Activated CD4-positive, alpha-beta T cell treated with anti-CD3 and anti-CD28 coated beads, Interleukin-2, amount 10 ng/mL, durations not matched to agents 7 days and 5 days (primary cell): ENCODE results near the gene SAMD4A. TPM values are rescaled to one million over a fixed set of nuclear protein-coding genes. Genes with fewer than 3 reads are reported as not detected.

Experiments used
- CTCF ChIA-PET: fragments of 350-600 bp; sonication (Branson Sonifier 250); formaldehyde crosslinking; loops from one replicate; lab custom pipeline; 2021; ENCODE audit warnings: antibody characterized with exemption; lab: Charles Lee
- POLR2A ChIA-PET: fragments of 350-600 bp; sonication (Branson Sonifier 250); formaldehyde crosslinking; loops from one replicate; lab custom pipeline; 2021; ENCODE audit warnings: antibody characterized with exemption; lab: Charles Lee
- DNase-seq: peaks from one replicate; pipeline ENCODE4 v3.0.0-alpha.2; 2020
- H3K27ac Mint-ChIP-seq: one replicate; pipeline ENCODE4 v1.8.0; 2021; ENCODE audit warnings: mild to moderate bottlenecking, moderate library complexity, mixed read lengths
- H3K27me3 Mint-ChIP-seq: one replicate; pipeline ENCODE4 v1.8.0; 2021; ENCODE audit warnings: mixed read lengths
- H3K36me3 Mint-ChIP-seq: one replicate; pipeline ENCODE4 v1.8.0; 2021; ENCODE audit warnings: low read depth, mixed read lengths
- H3K4me1 Mint-ChIP-seq: one replicate; pipeline ENCODE4 v1.8.0; 2021; ENCODE audit warnings: mixed read lengths
- H3K4me3 Mint-ChIP-seq: one replicate; pipeline ENCODE4 v1.8.0; 2021; ENCODE audit warnings: mild to moderate bottlenecking, moderate library complexity, mixed read lengths
- H3K9me3 Mint-ChIP-seq: one replicate; pipeline ENCODE4 v1.8.0; 2021; ENCODE audit warnings: mixed read lengths
- total RNA-seq, 2 experiments: library from RNA; stranded (reverse); gene quantifications; one replicate each; pipeline ENCODE4 v1.2.3, GENCODE V29; 2021

Gene SAMD4A
- total RNA-seq, 2 experiments from 2014 or later = 0.54 to 0.62 TPM

DNA sequence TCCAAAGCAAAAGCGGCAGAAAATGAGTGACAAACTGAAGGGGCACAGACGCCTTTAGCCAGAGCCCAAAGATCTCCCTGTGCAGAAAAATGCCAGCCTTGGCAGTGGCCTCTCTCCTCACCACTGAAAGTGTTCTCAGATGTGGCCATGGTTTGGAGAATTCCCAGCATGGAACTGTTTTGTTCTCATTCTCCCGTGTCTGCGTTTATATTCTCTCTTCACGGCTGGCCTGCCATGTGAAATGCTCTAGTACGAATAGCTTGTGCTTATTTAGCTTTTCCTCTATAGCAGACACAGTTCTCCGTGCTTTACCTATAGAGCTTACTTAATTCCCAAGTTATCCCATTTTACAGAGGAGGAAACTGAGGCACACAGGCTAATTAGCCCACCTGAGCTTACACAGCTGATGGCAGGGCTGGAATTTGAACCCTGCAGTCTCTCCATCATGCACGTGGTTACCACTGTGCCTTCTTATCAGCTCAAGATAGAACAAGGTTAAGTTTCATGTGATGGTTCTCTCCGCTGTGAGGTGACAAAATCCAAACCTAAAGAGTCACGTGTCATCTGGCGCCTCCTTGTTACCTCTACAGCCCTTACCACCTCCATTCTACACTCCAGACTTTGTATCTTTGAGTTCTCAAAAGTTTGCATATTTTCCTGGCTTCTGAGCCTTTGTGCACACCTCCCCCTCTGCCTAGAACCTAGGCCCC lies 194.1 kb downstream of the SAMD4A start:
- POLR2A ChIA-PET = no interaction called here
- no peaks in the 10 kb centered on the region for H3K9me3 Mint-ChIP-seq
- H3K27ac Mint-ChIP-seq = no peak overlapping the region
- H3K36me3 Mint-ChIP-seq = no peaks in the 10 kb centered on the region
- CTCF ChIA-PET = interaction anchor here (1.0 to 2.4 kb wide), 2 partner anchors 13 to 15 kb away, joined by 3 to 9 read pairs; no protein-coding TSS in a partner anchor
- peaks cover 20% of the 10 kb centered on the region for H3K4me1 Mint-ChIP-seq
- DNase-seq = no peak
- peaks cover 4% of the 10 kb centered on the region for H3K27me3 Mint-ChIP-seq
- no peak overlapping the region for H3K4me3 Mint-ChIP-seq

DNA sequence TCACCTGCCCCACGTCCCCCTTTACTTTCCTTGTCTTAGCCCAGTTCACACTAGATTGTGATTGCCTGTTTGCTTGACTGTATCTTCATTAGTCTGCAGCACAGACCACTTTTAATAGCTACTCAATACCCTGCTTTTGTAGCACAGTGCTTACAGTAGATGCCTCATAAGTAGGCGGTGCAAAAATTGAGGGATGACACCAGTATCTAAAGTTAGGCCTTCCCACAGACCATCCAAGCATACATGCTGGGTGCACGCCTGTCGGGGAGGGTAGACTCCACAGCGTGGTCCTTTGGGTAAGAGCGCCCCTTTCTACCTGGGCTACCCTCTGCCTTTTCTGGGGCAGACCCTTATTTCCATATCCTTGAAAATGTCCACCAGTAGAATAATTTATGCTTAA lies 194.9 kb downstream of the SAMD4A start:
- no peak for DNase-seq
- no peak overlapping the region for H3K27ac Mint-ChIP-seq
- peaks cover 4% of the 10 kb centered on the region for H3K27me3 Mint-ChIP-seq
- H3K4me3 Mint-ChIP-seq = no peak overlapping the region
- ChIA-PET CTCF (interaction anchor here (1.4 to 2.4 kb wide), 2 partner anchors 11 to 12 kb away, joined by 3 to 9 read pairs; no protein-coding TSS in a partner anchor), POLR2A (no interaction called here)
- H3K4me1 Mint-ChIP-seq = peaks cover 14% of the 10 kb centered on the region
- no peaks in the 10 kb centered on the region for H3K36me3 Mint-ChIP-seq
- H3K9me3 Mint-ChIP-seq = no peaks in the 10 kb centered on the region

DNA sequence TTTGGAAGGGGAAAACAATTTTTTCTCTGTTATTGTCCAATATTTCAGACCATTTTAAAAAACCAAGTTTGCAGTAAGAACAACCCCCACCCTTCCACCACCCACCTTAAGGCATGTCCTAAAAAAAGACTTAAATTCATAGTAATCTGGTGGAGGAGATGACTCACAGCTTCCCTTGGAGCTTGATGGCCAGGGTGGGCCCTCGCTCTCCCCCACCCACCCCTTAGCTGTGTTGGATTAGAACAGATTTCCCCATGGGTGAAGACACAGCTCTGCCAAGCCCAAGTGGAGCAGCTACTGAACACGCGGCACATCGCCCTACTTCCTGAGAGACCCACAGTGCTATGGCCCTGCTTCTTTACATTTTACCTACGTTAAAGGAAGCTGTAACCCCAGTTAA lies 195.4 kb downstream of the SAMD4A start:
- ChIA-PET CTCF (interaction anchor here (1.4 kb wide), 1 partner anchor 11 kb away, joined by 3 read pairs; no protein-coding TSS in a partner anchor), POLR2A (no interaction called here)
- Mint-ChIP-seq H3K4me1 (peaks cover 10% of the 10 kb centered on the region), H3K36me3 (no peaks in the 10 kb centered on the region), H3K27me3 (no peaks in the 10 kb centered on the region), H3K4me3 (no peak overlapping the region), H3K9me3 (no peaks in the 10 kb centered on the region), H3K27ac (no peak overlapping the region)
- no peak for DNase-seq

GRCh38 chr14:54763761-54764160 lies 196.8 kb downstream of the SAMD4A start:
- Mint-ChIP-seq H3K4me1 (no peaks in the 10 kb centered on the region), H3K27ac (no peak overlapping the region), H3K9me3 (no peaks in the 10 kb centered on the region), H3K4me3 (no peak overlapping the region), H3K27me3 (peaks cover under 1% of the 10 kb centered on the region), H3K36me3 (no peaks in the 10 kb centered on the region)
- POLR2A ChIA-PET = no interaction called here
- CTCF ChIA-PET = interaction anchor here (1.2 kb wide), 1 partner anchor 10 kb away, joined by 6 read pairs; no protein-coding TSS in a partner anchor
- no peak for DNase-seq

GRCh38 chr14:54766276-54767138 lies 199.6 kb downstream of the SAMD4A start:
- H3K4me1 Mint-ChIP-seq = no peaks in the 10 kb centered on the region
- H3K9me3 Mint-ChIP-seq = no peaks in the 10 kb centered on the region
- H3K36me3 Mint-ChIP-seq = no peaks in the 10 kb centered on the region
- no peak overlapping the region for H3K27ac Mint-ChIP-seq
- ChIA-PET POLR2A (no interaction called here), CTCF (interaction anchor here (1.2 to 1.3 kb wide), 2 partner anchors 8 to 16 kb away, joined by 3 to 6 read pairs; no protein-coding TSS in a partner anchor)
- peaks cover 4% of the 10 kb centered on the region for H3K27me3 Mint-ChIP-seq
- no peak overlapping the region for H3K4me3 Mint-ChIP-seq
- DNase-seq = no peak

DNA sequence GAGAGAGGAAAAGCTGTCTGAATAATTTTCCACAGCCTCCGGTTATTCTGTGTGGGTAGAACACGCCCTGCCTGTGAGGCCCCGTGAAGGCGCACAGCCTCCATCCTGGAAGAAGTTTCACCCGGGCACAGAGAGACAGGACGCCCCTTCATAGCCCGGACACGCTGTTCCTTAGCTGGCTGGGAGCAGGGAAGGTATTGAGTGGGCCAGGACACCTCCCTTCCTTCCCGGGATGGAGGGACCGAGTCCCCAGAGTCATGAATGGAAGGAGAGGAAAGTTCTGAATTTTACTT lies 200.2 kb downstream of the SAMD4A start:
- ChIA-PET CTCF (interaction anchor here (1.0 to 1.2 kb wide), 2 partner anchors 15 to 32 kb away, joined by 3 to 4 read pairs; no protein-coding TSS in a partner anchor), POLR2A (no interaction called here)
- H3K4me3 Mint-ChIP-seq = no peak overlapping the region

DNA sequence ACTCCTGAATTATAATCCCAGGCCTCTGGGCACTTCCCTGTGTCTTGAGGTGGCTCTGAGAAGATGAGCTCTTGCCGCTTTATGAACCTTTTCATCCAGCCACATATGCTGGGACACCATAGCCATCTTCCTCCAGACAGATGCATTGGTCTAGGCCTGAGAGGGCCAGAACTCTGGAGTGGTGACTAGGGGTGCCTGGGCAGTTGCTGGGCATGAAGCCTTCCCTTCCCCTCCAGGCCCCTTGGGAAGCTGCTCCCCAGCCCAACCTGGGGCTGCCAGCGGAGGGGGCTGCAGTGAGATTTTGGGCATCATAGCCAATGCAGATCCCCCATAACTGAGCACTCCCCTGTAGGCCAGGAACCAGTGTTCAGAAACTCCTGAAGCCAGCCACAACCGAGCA lies 200.5 kb downstream of the SAMD4A start:
- no peaks in the 10 kb centered on the region for H3K9me3 Mint-ChIP-seq
- H3K27ac Mint-ChIP-seq = no peak overlapping the region
- ChIA-PET POLR2A (no interaction called here), CTCF (interaction anchor here (1.0 to 1.2 kb wide), 2 partner anchors 15 to 33 kb away, joined by 3 to 4 read pairs; no protein-coding TSS in a partner anchor)
- no peak overlapping the region for H3K4me3 Mint-ChIP-seq
- H3K27me3 Mint-ChIP-seq = peaks cover 4% of the 10 kb centered on the region
- no peaks in the 10 kb centered on the region for H3K36me3 Mint-ChIP-seq
- no peak for DNase-seq
- H3K4me1 Mint-ChIP-seq = peaks cover 7% of the 10 kb centered on the region

More for the DNA sequence above, 200.2 kb downstream of the SAMD4A start:
- Mint-ChIP-seq H3K9me3 (no peaks in the 10 kb centered on the region), H3K27ac (no peak overlapping the region), H3K27me3 (peaks cover 4% of the 10 kb centered on the region), H3K36me3 (no peaks in the 10 kb centered on the region), H3K4me1 (peaks cover 3% of the 10 kb centered on the region)
- DNase-seq = no peak

DNA sequence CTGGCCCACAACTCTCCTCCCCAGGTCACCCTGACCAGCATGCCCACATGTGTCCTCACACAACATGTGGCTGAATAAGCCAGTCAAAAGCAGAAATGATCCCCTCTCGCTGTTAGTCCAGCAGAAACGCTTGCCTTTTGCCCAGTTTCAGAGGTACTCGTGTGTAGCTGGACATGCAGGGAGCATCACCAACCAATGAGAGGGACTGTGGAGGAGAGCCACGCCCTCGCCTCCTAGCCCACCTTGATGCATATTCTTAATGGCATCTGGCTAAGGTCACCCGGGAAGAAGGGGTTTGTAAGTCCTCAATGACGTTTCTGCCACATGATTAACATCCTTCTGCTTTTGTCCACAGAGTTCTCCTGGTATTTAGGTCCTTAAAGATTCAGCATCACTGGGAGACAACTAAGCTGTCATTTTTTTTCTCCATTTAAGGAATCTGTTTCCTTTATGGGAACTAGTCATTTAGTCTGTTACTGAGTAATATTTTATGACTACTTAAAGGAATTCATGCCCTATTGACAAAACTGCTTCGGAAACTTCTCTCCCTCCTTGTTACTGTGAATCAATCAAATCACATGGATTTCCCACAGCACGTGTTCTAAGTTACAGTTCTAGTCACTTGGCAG lies 201.7 kb downstream of the SAMD4A start:
- Mint-ChIP-seq H3K27me3 (peaks cover 4% of the 10 kb centered on the region), H3K27ac (no peak overlapping the region), H3K4me3 (no peak overlapping the region), H3K9me3 (no peaks in the 10 kb centered on the region), H3K36me3 (no peaks in the 10 kb centered on the region), H3K4me1 (peaks cover 18% of the 10 kb centered on the region)
- ChIA-PET CTCF (interaction anchor here (0.6 kb wide), 1 partner anchor 102 kb away, joined by 3 read pairs; no protein-coding TSS in a partner anchor), POLR2A (no interaction called here)
- DNase-seq = no peak

DNA sequence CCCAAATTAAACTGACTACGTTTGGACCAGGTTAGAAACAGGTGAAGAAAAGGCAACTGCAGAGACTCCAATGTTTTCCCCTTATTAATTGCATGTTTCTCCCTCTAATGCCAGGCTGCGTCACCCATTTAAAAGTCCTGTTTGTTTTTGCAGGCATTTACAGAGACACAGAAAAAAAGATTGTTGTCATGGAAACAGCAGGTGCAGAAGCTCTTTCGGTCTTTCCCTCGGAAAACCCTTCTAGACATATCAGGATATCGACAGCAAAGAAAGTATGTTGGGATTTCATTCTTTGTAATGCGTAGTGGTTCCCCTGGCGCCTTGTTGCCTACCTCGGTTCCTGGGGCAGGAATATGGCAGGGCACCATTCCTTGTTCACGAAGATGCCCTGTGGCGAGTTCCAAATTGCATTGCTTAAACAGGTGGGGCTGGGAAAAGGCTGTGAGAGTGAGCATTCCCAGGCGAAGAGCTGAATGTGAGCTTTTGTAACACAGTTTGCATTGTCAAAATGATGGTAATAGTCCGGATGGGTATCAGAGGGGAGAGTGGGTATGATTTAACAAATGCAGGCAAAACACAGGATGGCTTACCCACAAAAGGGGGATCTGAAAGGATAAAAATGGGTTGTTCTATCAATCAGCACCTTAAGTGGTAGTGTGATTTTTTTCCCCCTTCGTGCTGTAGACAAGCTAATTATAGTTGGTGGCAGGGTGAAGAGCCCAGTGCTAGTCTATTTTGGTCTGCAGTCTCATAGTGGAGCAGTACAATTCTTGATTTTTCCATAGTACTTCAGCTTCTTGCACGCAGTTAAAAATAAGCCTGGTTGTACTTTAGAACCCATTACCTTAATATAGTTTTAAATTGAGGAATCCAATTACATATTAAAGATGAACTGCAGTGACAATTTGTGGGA lies 203.3 kb downstream of the SAMD4A start:
- Mint-ChIP-seq H3K4me1 (peaks cover 30% of the 10 kb centered on the region), H3K27ac (no peak overlapping the region), H3K36me3 (no peaks in the 10 kb centered on the region), H3K4me3 (no peak overlapping the region), H3K9me3 (no peaks in the 10 kb centered on the region), H3K27me3 (peaks cover 4% of the 10 kb centered on the region)
- ChIA-PET CTCF (no interaction called here), POLR2A (interaction anchor here (0.6 kb wide), 1 partner anchor 243 kb away, joined by 4 read pairs; no protein-coding TSS in a partner anchor)
- DNase-seq = no peak

DNA sequence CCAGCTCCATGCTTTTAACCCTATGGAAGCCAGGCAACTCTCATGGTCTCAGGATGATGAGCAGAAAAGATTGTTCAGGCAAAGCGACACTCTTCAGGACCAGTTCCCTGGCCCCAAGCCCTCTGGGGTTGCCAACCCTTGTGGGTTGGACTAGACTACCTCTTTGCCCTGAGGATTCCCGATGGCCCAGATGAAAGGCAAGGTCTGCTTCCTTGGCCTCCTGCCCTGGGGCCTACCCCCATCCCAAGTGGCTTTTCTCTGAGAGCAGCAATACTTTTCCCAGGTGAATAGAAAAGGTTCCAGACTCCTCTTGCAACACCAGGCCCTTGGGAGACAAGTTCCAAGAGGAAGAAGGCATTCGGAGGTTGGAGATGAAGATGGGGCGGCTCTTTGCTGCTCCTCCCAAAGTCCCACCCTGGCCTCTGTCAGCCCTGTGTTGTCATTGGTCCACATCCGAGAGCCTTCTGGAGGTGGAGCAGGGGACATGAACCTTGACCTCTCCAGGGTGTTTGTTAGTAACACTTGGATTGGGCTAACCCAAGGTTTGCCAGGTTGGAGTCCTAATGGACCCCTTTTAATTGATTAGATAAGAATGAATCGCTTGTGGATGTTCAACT lies 204.6 kb downstream of the SAMD4A start:
- Mint-ChIP-seq H3K27ac (no peak overlapping the region), H3K9me3 (no peaks in the 10 kb centered on the region), H3K4me1 (peaks cover 39% of the 10 kb centered on the region), H3K27me3 (peaks cover 4% of the 10 kb centered on the region), H3K4me3 (no peak overlapping the region), H3K36me3 (no peaks in the 10 kb centered on the region)
- CTCF ChIA-PET = no interaction called here
- DNase-seq = no peak
- POLR2A ChIA-PET = interaction anchor here (0.6 kb wide), 1 partner anchor 244 kb away, joined by 4 read pairs; no protein-coding TSS in a partner anchor

DNA sequence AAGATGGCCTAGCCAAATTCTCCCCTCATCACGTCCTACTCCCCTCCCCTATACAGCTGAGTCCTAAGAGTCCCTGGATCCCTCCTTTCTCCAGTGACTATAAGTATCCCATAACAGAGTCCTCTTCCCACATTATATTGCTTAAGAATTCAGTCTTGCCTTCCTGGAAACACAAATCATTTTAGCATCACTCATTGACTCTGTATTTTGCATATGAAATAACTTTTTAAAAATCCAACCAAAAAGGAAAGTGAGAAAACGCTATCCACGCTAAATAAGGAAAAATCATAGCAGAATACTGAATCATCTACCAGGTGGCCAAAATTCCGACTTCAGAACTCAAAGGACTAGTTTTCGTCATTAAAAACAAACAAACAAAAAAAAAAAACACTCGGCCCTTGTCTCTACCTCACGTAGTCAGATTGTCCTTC lies 205.5 kb downstream of the SAMD4A start:
- Mint-ChIP-seq H3K27ac (peak overlapping the region; percentile 78), H3K9me3 (no peaks in the 10 kb centered on the region), H3K27me3 (peaks cover 4% of the 10 kb centered on the region), H3K4me1 (peaks cover 49% of the 10 kb centered on the region), H3K36me3 (no peaks in the 10 kb centered on the region), H3K4me3 (peak overlapping the region; percentile 18)
- no peak for DNase-seq
- CTCF ChIA-PET = interaction anchor here (0.6 to 5.8 kb wide), 33 partner anchors 10 to 348 kb away, joined by 3 to 110 read pairs (median 4); partner anchors contain the start of genes CGRRF1 and SAMD4A
- POLR2A ChIA-PET = no interaction called here
